Fibroblast of mammary gland (primary cell): ENCODE data around the gene PTPN6.

Experiments used
- DNase-seq: peaks from one replicate; pipeline ENCODE4 v3.0.0-alpha.2; 2010; ENCODE audit warnings: low read depth
- H3K4me3 ChIP-seq: 2 replicates; pipeline ENCODE4 v1.5.1; 2011; ENCODE audit warnings: low read depth, mild to moderate bottlenecking, low read length, moderate library complexity; ENCODE audit not compliant: control insufficient read depth
- TF ChIP-seq, protein P1 (sequence below): conservative IDR thresholded peaks from 2 replicates; pipeline ENCODE4 v1.5.1; 2011; ENCODE audit warnings: low read depth, low read length, inconsistent platforms; ENCODE audit not compliant: control insufficient read depth, insufficient read depth

PTPN6 gene

GRCh38 chr12:6961695-6962284, 10.6 kb downstream of the PTPN6 start:
- peak overlapping the region; percentile 21 for H3K4me3 ChIP-seq
- peak; percentile 77 for DNase-seq
- TF ChIP-seq, protein P1, sequence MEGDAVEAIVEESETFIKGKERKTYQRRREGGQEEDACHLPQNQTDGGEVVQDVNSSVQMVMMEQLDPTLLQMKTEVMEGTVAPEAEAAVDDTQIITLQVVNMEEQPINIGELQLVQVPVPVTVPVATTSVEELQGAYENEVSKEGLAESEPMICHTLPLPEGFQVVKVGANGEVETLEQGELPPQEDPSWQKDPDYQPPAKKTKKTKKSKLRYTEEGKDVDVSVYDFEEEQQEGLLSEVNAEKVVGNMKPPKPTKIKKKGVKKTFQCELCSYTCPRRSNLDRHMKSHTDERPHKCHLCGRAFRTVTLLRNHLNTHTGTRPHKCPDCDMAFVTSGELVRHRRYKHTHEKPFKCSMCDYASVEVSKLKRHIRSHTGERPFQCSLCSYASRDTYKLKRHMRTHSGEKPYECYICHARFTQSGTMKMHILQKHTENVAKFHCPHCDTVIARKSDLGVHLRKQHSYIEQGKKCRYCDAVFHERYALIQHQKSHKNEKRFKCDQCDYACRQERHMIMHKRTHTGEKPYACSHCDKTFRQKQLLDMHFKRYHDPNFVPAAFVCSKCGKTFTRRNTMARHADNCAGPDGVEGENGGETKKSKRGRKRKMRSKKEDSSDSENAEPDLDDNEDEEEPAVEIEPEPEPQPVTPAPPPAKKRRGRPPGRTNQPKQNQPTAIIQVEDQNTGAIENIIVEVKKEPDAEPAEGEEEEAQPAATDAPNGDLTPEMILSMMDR = peak; percentile 51

GRCh38 chr12:6962285-6963015, 11.3 kb downstream of the PTPN6 start:
- H3K4me3 ChIP-seq = no peak overlapping the region
- DNase-seq = no peak
- TF ChIP-seq, protein P1 = no peak

DNA sequence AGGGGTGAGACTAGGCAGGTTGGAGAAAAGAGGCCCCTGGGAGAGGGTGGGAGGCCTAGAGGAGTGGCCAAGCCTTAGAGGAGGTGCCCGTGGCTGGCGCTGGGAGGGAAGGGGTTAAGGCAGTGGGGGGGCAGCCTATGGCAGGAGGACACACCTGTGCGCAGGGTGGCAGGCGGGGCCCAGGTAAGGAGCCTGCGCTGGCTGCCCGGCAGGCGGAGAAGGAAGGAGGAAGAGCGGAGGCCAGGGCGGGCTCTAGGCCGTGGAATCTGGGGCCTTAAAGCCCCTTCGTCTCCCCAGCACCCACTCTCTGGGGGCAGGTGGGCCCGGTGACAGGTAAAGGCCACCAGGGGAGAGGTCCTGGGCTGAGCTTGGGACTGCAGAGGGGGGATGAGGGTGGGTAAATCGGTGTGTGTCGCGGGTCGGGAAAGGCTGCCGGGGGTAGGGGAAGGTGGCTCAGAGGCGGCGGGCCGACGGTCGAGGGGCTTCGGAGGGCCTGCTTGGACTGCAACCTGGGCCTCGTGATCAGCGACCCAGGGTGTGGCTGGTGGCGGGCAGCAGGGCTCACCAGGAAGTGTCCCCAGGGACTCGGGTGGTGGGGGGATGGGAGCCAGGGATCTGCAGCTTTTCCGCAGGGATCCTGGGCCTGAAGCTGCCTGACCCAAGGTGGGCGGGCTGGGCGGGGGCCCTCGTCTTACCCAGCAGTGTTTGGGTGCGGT, 12.0 kb downstream of the PTPN6 start:
- no peak overlapping the region for H3K4me3 ChIP-seq
- TF ChIP-seq, protein P1 = no peak
- DNase-seq = no peak

DNA sequence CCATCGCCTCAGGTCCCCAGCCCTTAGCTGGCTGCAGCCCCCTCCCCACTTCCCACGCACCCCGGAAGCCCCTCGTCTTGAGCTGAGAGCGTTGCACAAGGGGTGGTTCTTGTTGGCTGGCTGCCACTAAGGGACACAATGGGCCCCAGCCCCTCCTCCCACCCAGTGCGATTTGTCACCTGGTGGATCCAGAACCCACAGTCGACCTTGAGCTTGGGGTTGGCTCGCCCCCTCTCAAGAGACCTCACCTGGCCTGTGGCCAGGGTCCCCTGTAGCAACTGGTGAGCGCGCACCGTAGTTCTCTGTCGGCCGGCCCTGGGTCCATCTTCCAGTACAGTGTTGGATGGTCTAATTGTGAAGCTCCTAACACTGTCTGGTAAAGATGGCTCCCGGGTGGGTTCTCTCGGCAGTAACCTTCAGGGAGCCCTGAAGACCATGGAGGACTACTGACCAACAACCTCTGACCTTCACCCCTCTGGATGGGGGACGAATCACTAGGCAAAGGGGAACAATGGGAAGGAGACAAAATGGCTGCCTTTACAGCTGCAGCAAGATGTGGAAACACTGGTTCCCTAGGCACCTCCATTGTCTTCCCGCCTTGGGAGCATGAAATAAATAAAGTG, 12.7 kb downstream of the PTPN6 start:
- no peak for DNase-seq
- TF ChIP-seq, protein P1 = no peak
- no peak overlapping the region for H3K4me3 ChIP-seq

GRCh38 chr12:6964605-6965025, 13.5 kb downstream of the PTPN6 start:
- TF ChIP-seq, protein P1 = no peak
- H3K4me3 ChIP-seq = no peak overlapping the region
- DNase-seq = no peak

DNA sequence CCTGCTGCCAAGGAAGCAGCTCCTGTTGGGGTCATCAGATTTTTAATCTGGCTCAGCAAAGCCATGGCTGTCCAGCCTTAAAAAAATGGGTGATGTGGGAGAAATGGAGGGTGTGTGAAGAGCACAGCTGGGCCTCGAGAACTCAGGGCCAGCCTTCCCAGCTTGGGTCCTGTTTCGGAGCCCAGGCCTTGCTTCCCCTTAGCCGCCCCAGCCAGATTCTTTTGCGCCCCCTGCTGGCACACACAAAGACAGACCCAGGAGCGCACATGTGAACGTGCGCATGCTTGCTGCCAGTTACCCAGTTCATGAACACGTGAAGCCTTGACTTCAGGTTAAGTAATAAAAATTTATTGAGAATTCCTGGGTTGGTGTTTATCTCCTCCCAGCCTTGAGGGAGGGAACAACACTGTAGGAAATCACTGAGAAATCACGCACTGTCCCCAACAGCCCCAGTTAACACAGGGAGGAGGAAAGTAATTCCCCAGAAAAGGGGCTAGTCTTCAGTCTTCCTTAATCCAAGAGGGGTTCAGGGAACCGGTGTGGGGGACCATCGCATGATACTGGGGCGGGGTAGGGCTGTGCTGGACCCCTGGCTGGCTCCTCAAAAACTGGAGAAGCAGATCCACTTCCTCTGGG, 14.0 kb downstream of the PTPN6 start:
- no peak overlapping the region for H3K4me3 ChIP-seq
- peak; percentile 85 for DNase-seq
- TF ChIP-seq, protein P1 = peak; percentile 85
